HG02759 (cell line): ENCODE data around the gene IL9R.
"Not testable (repeated sequence)": the region's sequence is repeated elsewhere in the genome, so short reads cannot be mapped to it uniquely, and the experiment has no call there.

ENCODE experiments used
- ATAC-seq: cut with Tn5 transposase; IDR thresholded peaks from one replicate; pipeline ENCODE4 v1.9.1; 2021; ENCODE audit warnings: mild to moderate bottlenecking, moderate library complexity; ENCODE audit not compliant: unreplicated experiment

Gene IL9R, protein sequence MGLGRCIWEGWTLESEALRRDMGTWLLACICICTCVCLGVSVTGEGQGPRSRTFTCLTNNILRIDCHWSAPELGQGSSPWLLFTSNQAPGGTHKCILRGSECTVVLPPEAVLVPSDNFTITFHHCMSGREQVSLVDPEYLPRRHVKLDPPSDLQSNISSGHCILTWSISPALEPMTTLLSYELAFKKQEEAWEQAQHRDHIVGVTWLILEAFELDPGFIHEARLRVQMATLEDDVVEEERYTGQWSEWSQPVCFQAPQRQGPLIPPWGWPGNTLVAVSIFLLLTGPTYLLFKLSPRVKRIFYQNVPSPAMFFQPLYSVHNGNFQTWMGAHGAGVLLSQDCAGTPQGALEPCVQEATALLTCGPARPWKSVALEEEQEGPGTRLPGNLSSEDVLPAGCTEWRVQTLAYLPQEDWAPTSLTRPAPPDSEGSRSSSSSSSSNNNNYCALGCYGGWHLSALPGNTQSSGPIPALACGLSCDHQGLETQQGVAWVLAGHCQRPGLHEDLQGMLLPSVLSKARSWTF

DNA sequence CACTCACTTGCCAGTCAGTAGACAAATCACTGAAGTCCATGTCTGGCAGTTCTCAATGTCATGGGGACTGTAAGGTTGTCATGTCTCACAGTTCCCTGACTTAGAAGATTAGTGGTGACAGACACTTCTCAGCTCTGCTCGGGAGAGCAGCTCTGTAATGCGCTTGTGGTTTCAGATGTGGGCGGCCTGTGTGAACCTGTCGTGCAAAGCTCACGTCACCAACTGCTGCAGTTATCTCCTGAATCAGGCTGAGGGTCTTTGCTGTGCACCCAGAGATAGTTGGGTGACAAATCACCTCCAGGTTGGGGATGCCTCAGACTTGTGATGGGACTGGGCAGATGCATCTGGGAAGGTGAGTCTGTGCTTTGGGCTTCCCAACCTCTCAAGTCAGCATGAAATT lies at the start of gene IL9R:
Gene IL9R, plus strand, starts transcription at position 261 of the 400 bp plus-strand sequence. Its CDS starts 64 bp downstream, at position 325.
- ATAC-seq = peak; percentile 80

DNA sequence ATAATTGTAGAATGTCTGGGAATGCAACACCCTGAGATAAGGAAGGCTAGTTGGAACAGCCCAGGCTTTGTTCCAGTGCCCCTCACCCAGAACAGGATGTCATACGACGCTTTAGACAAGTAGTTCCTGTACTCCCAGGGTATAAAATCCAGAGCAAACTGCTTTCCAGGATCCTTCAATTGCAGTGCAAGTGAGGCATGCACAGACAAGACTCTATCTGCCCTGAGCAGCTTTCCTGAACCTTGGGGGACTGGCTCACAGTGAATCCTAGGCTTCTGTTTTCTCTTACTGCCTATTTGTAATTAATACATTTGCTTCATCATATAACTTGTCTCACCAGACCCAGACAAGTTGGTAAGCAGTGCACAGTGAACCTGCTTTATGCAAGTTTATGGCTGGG lies 48.4 kb upstream of the IL9R start:
- no peak for ATAC-seq

DNA sequence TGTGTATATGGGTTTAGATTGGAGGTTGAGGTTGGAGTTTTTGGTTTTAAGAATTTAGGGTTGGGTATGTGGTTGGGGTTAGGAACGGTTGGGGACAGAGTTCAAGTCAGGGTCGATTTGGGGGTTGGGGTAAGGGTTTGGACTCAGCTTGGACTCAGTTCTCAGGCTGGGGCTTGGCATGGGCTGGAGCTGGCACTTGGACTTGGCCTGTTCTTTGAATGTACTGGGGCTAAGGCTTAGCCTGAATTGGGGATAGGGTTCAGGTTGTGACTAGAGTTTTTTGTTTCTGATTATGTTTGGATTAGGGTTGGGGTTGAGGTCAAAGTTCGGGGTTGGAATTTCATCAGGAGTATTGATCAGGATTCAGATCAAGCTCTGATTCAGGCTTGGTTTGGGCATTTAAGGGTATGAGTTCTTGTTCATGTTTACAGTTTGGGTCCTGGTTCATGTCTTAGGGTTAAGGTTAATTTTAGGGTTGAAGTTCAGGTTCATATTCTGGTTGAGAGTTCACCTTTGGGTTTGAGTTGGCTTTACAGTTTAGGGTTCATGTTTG lies 46.2 kb upstream of the IL9R start:
- no peak for ATAC-seq

DNA sequence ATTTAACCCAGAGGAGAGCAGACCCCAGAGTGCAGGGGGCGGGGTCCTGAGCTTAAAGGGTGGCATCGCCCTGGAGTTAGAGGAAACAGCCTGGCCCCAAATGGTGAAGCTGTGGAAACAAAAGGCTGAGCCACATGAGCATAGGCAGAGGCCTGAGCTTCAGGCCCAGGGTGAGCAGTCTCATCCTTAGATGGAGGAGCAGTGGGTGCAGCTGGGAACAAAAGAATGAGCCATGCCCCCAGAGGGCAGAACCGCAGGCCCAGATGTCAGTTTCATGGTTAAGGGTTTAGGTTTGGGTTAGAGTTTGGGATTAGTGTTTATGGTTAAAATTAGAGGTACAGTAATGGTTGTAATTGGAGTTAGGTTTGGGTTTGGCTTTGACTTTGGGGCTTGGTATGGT lies 44.4 kb upstream of the IL9R start:
- no peak for ATAC-seq

DNA sequence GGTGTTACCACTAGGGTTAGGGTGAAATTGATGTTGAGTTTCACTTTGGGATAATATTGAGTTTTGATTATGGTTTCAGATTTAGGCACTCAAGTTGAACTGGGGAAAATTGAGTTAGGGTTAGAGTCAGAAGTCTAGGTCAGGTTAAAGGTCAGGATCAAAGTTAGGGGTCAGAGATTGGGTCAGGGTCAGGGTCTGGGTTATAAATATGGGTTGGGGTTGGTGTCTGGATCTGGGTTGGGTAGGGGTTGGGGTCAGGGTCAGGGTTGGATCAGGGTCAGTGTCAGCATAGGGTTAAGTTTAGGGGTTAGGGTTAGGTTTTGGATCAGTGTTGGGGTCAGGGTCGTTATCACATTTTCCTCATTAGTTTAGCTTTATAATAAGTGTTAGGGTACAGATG lies 42.7 kb upstream of the IL9R start:
- no peak for ATAC-seq

DNA sequence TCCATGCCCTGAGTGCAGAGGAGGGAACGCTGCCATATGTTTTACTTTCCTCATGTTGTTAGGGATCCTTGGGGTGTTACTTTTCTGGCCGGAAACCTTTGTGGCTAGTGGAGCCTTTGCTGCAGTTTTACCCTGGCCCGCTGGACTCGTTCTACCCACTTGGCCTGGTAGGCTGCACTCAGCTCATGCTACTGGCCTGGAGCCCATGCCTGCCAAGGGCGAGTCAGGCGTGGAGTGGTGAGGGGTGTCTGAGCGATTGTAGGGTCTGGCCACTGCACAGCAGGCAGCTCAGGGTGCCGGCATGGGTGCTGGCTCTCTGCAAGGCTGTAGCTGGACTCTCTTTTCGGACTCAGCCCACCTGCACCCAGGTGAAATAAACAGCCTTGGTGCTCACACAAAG lies 41.4 kb upstream of the IL9R start:
- no peak for ATAC-seq

DNA sequence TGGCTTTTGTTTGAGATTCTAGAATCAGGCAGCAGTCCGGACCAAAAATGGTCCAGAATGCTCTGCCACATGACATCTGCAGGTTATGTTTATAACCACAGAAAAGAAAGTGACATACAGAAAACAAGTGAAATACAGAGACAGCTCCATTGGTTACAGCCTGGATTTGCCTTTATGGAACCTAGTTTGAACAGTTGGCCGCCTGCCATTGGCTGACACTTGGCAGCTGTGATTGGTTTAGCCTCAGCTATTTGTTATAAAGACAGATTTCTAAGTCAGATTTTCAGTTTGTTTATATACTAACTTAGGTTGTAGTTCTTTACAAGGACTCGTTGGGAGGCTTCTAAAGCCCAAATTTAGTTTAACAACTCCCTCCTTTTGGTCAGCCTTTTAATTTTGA lies 40.8 kb upstream of the IL9R start:
- ATAC-seq = no peak

DNA sequence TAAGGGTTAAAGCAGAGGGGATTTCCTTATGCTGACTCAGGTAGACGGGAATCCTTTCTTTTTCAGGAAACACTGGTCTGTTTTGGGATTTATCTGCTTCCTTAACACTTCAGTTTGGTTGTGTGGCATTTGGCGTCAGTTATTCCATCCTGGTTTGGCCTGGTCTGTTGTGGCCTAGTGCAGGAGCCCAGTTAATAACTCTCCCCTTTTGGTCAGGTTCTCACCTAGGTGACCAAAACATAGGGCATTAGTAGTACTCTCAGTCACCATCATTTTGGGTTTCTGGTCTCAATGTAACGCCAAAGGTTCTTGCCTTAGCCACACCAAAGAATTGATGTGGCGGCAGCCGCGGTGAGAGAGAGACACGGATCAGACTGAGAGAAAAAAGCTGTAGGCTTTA lies 39.7 kb upstream of the IL9R start:
- ATAC-seq = no peak

DNA sequence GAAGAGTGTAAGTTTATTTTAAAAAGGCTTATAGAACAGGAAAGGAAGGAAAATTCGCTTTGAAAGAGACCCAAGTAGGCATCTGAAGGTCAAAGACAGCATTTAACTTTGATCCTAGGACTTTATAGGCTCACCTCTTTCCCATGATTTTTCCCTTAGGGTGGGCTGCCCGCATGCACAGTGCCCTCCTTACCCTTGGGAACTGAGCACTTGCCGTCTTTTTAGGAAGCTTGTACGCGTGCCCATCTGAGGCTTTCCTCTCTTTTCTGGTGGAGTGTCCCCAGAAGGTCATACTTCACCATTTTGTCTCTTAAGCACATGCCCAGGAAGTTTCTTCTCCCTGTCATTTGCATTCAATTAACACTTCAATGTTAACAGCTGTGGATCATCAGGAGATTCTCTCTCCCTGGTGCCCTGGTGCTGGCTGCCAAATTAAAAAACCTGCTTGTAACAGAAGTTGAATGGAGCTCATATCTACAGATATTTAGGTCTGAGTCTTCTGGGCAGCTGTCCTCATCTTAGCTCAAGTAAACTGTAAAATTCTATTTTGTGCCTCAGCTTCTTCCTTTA lies 38.4 kb upstream of the IL9R start:
- no peak for ATAC-seq

DNA sequence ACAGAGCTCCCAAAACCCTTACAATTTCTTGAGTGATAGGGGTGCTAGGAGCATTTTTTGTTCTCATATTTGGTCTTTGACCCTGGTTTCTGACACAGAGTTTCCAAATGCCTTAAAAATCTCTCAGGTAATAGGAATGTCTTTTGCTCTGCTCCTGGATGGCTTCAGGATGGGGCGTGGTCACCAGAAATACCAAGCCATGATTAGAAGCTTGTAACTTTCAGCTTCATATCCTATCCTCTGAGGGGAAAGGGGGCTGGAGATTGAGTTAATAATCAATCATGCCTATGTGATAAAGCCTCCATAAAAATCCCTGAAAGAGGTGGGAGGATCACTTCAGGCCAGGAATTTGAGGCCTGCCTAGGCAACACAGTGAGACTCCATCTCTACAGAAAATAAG lies 34.6 kb upstream of the IL9R start:
- ATAC-seq = no peak

DNA sequence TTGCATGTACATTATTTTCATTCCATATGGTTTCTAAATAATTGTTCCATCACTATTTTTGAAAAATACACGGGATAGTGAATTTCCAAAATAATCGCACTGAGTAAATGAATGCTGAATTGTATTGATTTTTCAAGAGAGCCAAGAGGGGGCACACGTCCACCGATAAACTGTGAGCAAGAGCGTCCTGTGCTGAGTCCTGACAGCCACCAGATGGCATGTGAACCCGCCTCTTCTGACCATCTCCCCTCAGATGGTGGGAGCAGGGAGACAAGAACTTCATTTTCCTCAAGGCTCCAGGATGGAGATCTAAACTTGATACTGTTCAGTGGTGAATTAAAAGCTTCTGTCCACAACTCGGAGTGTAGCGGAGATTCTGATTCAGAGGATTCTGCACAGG lies 30.6 kb upstream of the IL9R start:
- ATAC-seq = peak; percentile 62

DNA sequence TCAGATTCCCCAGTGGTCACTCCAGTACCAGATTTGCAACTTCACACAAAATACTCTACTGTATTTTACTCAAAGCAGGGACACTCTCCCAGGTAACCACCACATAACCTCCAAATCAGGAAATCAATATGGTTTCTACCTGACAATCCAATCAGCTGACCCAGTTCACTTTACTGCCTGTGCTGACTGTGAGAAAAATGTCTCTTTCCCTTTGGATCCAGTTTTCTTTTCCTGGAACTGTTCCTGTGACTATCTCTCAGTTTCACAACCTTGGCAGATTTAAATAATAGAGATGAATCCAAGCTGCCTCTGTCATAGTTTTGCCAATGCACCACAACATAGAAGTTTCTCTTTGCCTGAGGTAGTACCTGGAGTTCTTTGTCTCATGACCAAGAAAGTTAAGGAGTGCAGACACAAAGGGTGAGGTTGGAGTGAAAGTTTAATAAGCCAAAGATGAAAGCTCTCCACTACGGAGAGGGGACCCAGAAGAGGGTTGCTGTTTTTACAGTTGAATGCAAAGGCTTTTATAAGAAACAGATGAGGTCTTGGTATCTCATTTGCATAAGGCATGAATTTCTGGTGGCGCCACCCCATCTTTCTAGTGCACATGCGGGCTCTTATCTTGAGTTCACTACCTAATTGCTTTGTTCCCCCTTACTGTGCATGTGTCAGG lies 29.7 kb upstream of the IL9R start:
- no peak for ATAC-seq

DNA sequence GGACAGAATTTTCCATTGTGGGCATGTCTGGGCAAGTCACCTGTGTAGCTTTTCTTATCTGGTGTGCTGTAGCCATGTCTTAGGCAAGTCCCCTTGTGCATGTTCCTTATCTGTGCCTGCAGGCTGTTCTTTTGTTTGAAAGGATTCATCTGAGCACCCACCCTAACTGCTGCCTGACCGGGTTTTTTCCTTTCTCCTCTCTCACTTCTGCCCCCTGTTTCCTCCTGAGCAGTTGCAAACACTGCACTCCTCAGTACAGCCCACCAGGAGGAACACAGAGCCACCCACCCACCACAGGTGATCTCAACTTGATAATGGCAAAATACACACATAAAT lies 29.2 kb upstream of the IL9R start:
- ATAC-seq = no peak

DNA sequence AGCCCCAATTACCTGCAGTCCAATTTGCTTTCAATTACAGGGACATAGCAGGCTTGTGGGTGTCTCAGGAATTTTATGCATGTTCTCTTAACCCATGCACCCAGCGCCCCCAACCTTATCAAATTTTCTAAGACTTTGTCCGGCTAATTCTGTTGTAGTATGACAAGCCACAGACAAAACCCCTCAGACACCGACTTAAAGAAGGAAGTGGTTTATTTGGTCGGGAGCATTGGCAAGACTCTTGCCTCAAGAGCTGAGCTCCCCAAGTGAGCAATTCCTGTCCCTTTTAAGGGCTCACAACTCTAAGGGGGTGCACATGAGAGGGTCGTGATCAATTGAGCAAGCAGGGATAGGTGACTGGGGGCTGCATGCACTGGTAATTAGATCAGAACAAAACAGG lies 28.7 kb upstream of the IL9R start:
- no peak for ATAC-seq

DNA sequence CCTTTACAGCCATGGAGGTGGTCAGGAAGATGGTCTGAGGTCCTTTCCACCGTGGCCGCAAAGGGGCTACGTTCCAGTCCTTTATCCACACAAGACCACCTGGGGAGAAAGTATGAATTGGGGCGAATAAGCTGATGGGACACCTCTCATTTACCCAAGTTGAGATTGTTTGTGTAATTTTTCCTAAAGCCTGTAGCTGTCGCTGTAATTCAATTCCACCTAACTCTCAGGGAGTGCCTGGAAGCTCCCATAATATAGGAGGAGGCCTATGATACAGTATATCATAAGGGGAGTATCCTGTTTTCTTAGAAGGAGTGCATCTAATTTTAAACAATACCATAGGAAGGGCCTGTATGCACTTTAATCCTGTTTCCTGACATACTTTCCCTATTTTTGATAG lies 25.8 kb upstream of the IL9R start:
- not testable (repeated sequence) for ATAC-seq

DNA sequence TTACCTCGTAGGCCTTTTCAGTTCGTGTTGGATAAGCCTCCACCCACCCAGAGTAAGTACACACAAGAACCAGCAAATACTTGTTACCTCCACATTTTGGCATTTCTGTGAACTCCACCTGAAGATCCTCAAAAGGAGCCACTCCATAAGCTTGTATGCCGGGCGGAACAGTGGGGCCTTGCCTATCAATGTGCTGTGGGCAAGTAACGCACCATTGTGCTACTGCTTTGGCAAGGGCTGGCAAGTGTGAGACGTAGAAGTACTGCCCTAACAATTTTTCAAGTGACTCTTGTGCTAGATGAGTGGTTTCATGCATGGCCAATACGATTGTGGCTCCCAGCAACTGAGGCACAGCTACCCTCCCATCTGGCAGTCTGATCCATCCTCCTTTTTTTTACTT lies 25.3 kb upstream of the IL9R start:
- ATAC-seq = not testable (repeated sequence)

DNA sequence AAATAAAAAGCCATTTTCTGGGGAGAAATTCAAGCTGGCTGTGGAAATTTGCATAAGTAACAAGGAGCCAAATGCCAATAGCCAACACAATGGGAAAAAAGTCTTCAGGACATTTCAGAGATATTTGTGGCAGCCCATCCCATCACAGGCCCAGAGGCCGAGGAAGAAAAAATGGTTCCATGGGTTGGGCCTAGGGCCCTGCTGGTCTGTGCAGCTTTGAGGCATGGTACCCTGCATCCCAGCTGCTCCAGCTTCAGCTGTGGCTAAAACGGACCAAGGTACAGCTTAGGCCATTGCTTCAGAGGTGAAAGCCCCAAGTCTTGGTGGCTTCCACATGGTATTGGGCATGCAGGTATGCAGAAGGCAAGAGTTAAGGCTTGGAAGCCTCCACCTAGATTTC lies 14.2 kb upstream of the IL9R start:
- no peak for ATAC-seq

DNA sequence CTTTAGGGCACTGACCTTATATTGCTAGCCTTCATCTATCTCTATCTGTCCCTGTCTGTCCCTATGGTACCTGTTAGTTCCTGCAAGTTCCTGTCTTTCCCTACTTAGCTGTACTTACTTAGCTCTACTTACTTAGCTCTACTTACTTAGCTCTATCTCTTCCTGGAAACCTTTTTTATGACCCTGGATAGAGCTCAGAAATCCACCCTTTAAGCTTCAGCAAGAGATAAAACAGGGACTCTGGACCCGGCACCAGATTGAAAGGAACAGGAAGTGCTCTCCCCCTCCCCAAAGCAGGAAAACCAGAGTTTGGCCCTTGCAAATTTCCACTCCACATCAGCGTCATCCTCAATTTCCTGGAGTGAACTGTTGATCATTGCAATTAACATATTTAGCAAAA lies 12.3 kb upstream of the IL9R start:
- no peak for ATAC-seq

DNA sequence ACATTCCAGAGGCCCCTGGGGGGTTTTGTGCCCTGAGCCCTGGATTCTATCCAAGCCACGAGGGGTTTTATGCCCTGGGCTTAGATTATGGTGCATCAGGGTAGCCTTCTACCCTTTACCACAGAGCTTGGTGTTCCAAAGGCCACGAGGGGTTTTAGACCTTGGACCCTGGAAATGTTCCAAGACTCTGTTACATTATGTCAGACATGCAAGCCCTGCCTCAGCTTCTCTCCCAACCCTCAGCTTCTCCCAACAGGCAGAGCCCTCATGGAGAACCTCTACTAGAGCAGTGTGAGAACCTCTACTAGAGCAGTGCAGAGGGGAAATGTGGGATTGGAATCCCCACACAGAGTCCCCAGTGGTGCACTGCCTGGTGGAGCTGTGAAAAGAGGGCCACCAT lies 10.5 kb upstream of the IL9R start:
- not testable (repeated sequence) for ATAC-seq

DNA sequence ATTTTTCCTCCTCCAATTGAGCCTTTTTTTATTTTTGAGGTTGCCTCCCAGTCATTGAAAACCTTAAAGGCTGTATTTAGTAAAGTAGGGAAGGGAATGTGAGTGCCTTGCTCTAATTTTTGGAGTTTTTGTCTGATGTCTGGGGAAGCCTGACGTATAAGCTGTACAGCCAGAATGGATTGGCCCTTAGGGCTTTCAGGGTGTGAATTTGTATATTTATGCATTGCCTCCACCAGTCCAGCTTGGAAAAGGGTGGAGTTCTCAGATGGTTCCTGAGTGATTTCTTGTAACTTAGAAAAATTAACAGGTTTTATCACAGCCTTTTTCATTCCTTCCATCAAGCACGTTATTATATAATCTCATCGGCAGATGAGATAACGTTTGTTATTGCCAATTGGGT lies 8.6 kb upstream of the IL9R start:
- no peak for ATAC-seq

DNA sequence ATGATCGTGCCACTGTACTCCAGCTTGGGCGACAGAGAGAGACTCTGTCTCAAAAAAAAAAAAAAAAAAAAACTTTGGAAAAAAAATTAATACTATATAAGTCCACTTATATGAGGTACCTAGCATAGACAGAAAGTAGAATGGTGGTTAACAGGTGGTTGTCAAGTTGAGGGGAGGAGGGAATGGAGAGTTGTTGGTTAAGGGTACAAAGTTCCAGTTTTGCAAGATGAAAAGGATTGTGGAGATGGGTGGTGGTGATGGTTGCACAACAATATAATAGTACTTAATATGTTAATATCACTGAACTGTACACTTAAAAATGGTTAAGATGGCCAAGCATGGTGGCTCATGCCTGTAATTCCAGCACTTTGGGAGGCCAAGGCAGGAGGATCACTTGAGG lies 4.1 kb upstream of the IL9R start:
- no peak for ATAC-seq

DNA sequence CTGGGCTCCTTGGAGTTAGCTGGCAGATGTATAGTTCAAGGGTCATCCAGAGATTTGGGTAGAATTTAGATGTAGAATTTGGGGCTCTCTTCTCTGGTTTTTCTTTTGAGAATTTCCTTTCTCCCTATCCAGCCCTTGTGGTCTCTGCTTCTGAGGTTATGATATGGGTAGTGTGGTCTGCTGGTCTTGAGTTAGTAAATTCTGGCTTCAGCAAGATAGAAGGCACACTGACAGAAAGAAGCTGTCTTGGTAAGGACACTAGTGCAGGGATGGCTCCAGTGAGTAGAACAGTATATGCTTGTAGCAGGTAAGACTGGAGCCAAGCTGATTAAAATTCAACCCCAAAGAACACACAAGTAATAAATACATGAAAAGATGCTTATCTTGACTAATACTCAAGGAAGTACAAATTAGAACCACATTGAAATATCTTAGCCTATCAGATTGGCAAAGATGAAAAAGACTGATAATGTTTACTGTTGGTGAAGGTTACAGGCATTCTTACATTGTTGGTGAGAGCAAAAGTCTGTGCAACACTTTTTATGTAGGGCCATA lies 2.1 kb upstream of the IL9R start:
- no peak for ATAC-seq
